Stimulated activated CD8-positive, alpha-beta memory T cell treated with anti-CD3 and anti-CD28 coated beads, Interleukin-7, amount 100 ng/mL, for 48 hours (primary cell): ENCODE results near the gene ACO2.
"Not testable (repeated sequence)": the region's sequence is repeated elsewhere in the genome, so short reads cannot be mapped to it uniquely, and the experiment has no call there.

Experiments
- DNase-seq, 2 donors: peaks; one replicate each; pipeline ENCODE4 v3.0.0-alpha.2; 2020; ENCODE audit warnings: low read depth in 1 of 2; ENCODE audit errors: extremely low read depth in 1 of 2

ACO2 gene

GRCh38 chr22:41538583-41538982, 69.7 kb downstream of the ACO2 start:
- DNase-seq = no peak

DNA sequence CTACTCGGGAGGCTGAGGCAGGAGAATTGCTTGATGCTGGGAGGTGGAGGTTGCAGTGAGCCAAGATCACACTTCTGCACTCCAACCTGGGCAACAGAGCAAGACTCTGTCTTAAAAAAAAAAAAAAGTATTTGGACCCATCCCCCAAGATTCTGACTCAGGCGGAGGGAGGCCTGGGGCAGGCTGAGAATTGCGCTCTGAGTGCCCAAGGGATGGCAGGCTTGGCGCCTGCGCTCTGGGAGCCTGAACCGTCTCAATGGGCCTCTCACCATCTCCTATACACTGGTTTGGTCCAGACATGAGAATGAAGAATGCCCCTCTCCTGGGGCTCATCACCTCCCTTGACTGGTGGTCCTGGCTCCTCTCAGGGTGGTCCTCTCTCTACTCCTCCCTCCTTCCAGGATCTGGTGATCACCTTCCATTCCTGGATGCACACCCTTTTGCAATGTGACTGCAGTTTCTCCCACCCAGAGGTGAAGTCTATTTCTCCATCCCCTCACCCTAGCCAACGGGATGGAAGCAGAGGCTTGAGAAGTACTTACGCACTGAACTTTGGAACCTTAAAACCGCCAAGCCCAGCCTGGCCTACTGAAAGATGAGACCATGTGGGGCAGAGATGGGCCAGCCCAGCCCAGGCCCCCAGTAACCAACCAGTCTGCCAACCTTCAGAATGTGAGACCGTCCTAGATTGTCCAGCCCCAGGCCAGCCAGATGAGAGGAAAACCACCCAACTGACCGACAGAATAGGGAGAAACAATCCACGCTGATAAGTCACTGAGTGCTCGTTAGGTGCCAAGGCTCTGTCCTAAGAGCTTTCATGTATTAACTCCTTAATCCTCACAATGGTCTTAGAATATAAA, 70.5 kb downstream of the ACO2 start:
- DNase-seq = no peak

DNA sequence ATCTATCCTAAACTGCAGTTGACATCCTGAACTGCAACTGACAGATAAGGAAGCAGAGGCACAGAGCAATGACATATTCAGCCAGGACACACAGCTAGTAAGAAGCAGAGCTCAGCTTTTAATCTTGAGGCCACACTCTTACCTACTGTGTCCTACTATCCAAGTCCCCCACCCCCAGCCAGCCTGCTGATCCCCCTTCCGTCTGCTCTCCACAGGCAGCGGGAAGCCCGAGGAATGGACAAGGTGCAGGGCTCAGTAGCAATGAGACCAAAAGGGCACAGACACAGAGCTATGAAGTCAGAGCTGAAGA, 71.0 kb downstream of the ACO2 start:
- no peak for DNase-seq

DNA sequence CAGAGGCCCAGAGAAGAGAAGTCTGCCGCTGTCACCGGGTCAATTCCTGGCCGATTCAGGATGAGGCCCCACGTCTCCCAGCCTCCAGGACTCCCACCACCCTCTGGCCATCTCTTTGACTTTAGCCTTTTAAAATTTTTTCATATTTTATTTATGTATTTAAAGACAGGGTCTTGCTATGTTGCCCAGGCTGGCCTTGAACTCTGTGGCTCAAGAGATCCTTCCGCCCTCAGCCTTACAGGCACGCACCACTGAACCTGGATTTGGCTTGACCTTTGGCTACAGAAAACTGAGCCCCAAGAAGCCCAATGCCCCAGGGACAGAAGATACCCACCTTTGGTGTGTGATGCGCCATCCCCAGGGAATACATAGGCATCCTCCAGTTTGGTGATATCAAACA, 71.4 kb downstream of the ACO2 start:
- no peak for DNase-seq

DNA sequence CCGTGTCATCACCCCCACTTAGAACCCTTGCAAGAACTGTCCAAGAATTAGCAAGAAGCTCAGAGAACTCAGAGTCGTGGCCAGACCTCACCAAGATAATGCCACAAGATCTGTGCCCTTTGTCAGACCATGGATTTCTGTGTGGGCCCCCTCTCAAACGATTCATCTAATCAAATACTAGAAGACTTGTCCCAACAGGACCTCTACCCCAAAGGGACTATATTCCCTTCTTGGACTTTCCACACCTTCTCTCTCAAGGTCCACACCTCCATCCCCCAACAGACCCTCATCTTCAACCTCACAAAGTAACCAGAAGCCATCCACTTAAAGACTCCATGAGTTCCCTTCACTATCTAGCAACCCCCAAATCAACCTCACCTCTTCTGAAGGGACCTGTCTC, 72.6 kb downstream of the ACO2 start:
- DNase-seq = no peak

- no peak for DNase-seq
Measured at GRCh38 chr22:41542224-41542623, 73.3 kb downstream of the ACO2 start.

DNA sequence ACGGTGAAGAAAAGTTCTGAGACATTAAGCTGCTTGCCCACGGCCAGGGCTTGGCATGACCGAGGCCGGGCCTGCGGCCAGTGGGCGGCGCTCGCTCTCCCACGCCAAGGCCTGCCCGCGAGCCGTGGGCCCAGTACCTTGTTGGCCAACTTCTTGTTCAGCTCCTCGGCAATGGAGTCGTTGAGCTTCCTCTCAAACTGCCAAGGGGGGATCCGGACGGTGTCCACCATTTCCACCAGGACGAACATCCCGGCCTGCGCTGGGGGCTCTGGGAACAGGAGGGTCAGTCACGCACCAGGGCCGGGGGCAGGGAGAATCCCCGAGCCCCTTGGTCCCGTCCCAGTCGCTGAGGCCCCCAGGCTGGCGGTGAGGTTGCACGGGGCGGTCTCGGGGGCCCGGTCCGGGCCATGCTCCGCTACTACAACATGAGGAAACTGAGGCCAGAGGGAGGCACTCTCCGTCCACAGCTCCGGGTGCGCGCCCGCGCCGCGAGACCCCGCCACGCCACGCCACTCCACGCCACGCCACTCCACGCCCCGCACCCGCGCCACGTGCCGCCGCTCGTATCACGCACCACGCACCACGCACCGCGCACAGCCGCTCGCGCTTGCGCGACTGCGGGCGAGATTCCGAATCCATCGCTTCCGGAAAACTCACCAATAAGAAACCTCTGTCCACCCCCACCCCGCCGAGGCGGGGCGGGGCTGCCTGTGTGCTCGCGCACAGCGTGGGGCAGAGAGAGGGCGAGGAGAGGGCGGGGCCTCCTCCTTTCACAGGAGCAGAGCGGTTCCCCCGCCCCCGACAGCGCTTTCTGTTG, 75.1 kb downstream of the ACO2 start, which contains the start of gene POLR3H:
TSS of gene POLR3H (minus strand) at position 617 of the 817 bp plus-strand sequence. CDS start at position 248, 369 bp downstream.
- DNase-seq = peak; percentile 94 to 98

DNA sequence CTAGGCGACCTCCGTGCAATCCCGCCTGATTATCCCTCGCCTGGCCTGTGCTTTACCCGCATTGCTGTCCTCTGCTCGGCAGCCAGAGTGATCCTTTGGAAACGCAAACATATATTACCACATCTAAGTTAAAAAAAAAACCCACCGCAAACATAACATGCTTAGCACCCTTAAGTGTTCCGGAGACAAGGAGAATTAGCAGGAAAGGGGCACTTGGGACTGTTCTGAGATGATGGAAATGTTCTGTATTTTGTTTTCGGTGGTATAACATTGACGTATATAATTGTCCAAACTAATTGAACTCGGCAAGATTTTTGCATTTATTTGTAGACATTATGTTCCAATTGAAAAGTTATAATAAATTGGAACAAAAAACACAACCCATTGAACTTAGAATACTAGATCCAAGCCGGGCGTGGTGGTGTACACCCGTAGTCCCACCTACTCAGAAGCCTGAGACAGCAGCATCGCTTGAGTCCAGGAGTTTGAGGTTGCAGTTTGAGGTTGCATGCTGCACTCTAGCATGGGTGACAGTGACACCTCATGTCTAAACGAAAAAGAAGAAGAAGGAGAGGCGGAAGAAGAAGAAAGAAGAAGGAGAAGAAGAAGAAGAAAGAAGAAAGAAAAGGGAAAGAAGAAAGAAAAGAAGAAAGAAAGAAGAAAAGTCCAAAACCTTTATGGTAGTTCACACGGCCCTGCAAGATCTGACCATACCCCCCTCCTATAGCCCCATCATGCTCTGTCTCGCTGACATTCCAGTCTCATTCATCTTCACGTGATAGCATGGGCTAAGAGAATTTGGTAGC, 76.0 kb downstream of the ACO2 start:
- no peak for DNase-seq

- DNase-seq = no peak
Measured at GRCh38 chr22:41548830-41549211, 79.9 kb downstream of the ACO2 start.

GRCh38 chr22:41550952-41551491, 82.1 kb downstream of the ACO2 start:
- no peak for DNase-seq

- no peak for DNase-seq
Measured at GRCh38 chr22:41551877-41552582, 83.1 kb downstream of the ACO2 start.

DNA sequence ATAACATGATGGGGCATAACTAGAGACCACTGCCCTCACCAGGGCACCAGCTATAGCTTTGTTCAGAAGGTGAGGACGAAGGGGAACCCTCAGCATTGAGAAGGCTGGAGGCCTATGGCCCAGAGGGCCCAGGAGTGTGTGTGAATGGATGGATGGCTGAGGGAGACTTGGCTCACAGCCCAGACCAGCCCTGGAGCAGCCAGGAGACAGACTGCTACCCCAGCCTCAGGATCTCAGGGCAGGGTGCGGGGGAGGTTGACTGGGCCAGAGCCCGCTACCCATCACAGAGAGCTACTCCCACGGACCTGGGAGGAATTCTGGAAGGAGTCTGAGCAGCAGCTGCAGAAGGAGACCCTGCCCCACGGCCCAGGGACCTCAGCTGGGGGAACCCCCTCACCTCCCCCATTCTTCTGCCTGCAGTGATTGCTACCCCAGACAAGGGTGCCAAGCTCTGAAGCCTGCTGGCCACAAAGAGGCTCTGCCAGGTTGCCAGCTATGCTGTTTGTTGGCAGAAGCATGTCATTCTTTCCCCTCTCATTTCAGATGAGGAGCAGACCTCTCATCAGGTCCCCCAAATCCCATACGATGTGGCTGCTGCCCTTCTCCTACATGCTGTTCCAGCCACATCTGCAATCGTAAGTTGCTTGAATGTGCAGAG, 86.5 kb downstream of the ACO2 start:
- no peak for DNase-seq

GRCh38 chr22:41556561-41556960, 87.6 kb downstream of the ACO2 start:
- DNase-seq = no peak

DNA sequence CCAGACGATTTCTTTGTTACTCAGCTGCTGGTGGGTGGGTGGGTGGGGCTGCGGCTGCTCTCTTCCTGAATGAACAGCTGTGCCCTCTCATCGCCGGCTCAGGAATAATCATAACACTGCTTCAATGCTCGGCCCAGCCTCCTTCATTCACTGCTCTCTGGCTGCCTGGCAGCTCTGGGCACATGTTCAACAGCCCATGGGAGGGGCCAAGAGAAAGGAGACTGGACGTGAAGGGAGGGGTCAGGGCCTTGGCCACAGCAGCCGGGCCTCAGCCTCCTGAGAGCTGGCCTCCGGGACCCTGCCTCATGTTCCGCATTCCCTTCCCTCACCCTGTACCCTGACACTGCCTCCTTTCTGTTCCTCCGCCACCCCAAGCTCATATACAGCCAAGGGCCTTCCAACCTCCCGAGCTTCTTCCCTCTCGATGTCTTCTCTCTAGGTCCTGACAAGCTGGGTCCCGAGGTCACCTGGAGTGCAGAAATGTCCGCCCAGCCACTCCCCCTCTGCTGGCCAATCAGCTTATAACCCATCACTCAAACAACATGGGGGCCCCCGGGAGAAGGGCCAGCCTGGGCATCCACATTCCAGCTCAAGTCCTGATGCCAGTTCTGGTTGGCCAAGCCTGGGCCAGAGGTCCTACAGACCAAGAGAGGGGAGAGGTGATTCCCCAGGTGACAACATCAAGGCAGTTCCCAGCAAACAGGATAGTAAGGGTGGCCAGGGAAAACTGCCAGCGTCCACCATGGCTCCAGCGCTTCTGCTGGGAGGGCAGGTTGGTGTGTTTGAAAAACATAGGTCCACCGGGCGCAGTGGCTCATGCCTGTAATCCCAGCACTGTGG, 88.7 kb downstream of the ACO2 start:
- DNase-seq = no peak

DNA sequence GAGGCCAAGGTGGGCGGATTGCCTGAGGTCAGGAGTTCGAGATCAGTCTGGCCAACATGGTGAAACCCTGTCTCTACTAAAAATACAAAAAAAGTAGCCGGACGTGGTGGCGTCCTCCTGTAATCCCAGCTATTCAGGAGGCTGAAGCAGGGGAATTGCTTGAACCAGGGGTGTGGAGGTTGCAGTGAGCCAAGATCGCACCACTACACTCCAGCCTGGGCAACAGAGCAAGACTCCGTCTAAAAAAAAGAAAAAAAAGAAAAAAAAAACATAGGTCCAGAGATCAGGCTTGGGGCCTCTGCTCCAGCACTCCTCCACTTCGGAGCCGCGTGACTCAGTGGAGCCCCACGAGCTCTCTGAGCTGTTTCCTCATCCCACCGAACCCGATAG, 89.3 kb downstream of the ACO2 start:
- DNase-seq = not testable (repeated sequence)

- no peak for DNase-seq
Measured at GRCh38 chr22:41560095-41560471, 91.2 kb downstream of the ACO2 start.

DNA sequence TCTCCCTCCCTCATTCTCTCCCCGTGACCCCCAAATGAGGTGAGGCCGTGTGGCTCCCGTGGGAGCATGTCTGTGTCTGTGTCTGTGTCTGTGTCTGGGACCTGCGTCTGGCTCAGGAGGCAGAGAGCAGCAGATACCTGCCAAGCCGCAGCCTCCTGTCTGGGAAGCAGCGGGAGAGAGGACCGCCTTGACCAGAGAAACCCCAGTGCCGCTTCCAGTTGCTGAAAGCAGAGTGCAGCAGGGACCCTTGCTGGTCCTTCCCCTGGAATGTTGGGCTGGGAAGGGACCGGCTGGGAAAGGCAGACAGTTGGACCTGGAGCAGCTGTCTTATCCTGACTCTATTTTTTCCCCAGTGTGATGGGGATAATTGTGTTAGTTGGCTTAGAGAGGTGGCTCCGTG, 92.4 kb downstream of the ACO2 start:
- DNase-seq = no peak

GRCh38 chr22:41561788-41562187, 92.9 kb downstream of the ACO2 start:
- no peak for DNase-seq

DNA sequence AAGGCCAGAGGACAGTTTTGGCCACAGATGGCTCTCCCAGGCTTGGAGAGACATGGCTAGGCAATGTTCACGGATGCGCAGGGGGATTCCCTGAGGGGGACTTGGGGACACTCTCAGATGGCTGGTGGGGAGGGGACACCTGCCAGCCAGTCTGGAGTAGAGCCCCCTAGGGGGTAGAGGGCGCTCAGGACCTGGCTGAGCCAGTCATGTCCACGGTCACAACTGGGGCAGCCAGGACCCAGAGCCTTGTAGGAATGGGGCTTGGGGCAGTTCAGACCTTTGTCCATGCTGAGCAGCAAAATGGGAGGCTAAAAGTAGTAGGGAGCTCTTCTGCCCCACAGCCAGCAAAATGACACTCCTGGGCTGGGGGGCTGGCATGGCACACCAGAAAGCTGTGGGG, 93.5 kb downstream of the ACO2 start:
- no peak for DNase-seq
